Mesodermal cell (in vitro differentiated cells): ENCODE results near the gene SRF.
"Not testable (repeated sequence)": the region's sequence is repeated elsewhere in the genome, so short reads cannot be mapped to it uniquely, and the experiment has no call there.

Experiments used
- H3K27ac ChIP-seq: 2 replicates; pipeline ENCODE4 v1.7.0; 2013; ENCODE audit warnings: mild to moderate bottlenecking, low read depth, low read length, moderate library complexity; ENCODE audit not compliant: severe bottlenecking
- H3K36me3 ChIP-seq: 2 replicates; pipeline ENCODE4 v1.7.1; 2013; ENCODE audit warnings: mild to moderate bottlenecking, low read length, moderate library complexity; ENCODE audit not compliant: control insufficient read depth, insufficient read depth
- H3K4me1 ChIP-seq: one replicate; pipeline ENCODE4 v1.7.1; 2013; ENCODE audit warnings: mild to moderate bottlenecking, low read length; ENCODE audit not compliant: insufficient read depth, control insufficient read depth, poor library complexity, severe bottlenecking
- H3K4me3 ChIP-seq: 2 replicates; pipeline ENCODE4 v1.7.0; 2013; ENCODE audit warnings: low read length, control low read depth, mild to moderate bottlenecking; ENCODE audit not compliant: insufficient read depth, poor library complexity, severe bottlenecking; ENCODE audit errors: extremely low read depth
- H3K9me3 ChIP-seq: 2 replicates; pipeline ENCODE4 v1.7.1; 2013; ENCODE audit warnings: mild to moderate bottlenecking, low read length, moderate library complexity; ENCODE audit not compliant: control insufficient read depth
- WGBS, 2 experiments: methylation state at CpG; one replicate each; pipeline ENCODE4 v1.1.5; 2013; ENCODE audit warnings: missing lambda C conversion rate in 2 of 2; ENCODE audit not compliant: insufficient coverage in 2 of 2; 5-methylcytosine and 5-hydroxymethylcytosine counted together

SRF gene

GRCh38 chr6:43130429-43130828 is 40.6 kb upstream of the SRF start:
- H3K4me3 ChIP-seq = no peak overlapping the region
- no peak overlapping the region for H3K27ac ChIP-seq
- no peaks in the 10 kb centered on the region for H3K9me3 ChIP-seq
- peaks cover 46% of the 10 kb centered on the region for H3K36me3 ChIP-seq
- 100% methylated on average over 4 of the region's 7 CpGs for WGBS, 2 experiments
- peaks cover 8% of the 10 kb centered on the region for H3K4me1 ChIP-seq

- WGBS, 2 experiments = 87 to 100% methylated on average over 4 of the region's 5 CpGs
- H3K9me3 ChIP-seq, H3K4me1 ChIP-seq, H3K27ac ChIP-seq, H3K4me3 ChIP-seq: not testable (repeated sequence)
- peaks cover 48% of the 10 kb centered on the region for H3K36me3 ChIP-seq
Measured at GRCh38 chr6:43131379-43131778, 39.7 kb upstream of the SRF start.

DNA sequence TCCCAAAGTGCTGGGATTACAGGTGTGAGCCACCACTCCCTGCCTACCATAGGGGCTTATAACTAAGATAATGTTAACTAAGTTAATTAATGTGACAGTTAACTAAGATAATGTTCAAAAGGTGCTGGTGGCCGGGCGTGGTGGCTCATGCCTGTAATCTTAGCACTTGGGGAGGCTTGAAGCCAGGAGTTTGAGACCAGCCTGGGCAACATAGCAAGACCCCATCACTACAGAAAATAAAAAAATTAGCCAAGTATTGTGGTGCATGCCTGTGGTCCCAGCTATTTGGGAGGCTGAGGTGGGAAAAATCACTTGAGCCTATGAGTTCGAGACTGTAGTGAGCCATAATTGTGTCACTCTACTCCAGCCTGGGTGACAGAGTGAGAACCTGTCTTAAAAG is 32.8 kb upstream of the SRF start:
- peaks cover 7% of the 10 kb centered on the region for H3K4me1 ChIP-seq
- WGBS, 2 experiments = 94 to 100% methylated on average over 1 to 3 of the region's 3 CpGs
- no peaks in the 10 kb centered on the region for H3K9me3 ChIP-seq
- peaks cover 48% of the 10 kb centered on the region for H3K36me3 ChIP-seq
- no peak overlapping the region for H3K4me3 ChIP-seq
- no peak overlapping the region for H3K27ac ChIP-seq

GRCh38 chr6:43139973-43140372 is 31.1 kb upstream of the SRF start:
- WGBS, 2 experiments = 96 to 97% methylated on average over 9 to 11 of the region's 11 CpGs
- H3K9me3 ChIP-seq, H3K4me3 ChIP-seq, H3K4me1 ChIP-seq, H3K27ac ChIP-seq: not testable (repeated sequence)
- H3K36me3 ChIP-seq = peaks cover 50% of the 10 kb centered on the region

DNA sequence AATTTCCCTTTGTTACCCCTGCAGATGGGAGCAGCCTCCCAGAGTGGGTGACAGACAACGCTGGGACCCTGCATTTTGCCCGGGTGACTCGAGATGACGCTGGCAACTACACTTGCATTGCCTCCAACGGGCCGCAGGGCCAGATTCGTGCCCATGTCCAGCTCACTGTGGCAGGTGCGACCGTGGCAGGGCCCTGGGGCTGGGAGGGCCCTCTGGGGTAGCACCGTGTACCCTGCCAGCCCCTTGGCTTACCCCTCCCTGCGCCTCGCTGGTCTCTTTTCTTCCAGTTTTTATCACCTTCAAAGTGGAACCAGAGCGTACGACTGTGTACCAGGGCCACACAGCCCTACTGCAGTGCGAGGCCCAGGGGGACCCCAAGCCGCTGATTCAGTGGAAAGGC is 29.4 kb upstream of the SRF start:
- Histone ChIP-seq H3K9me3 (no peaks in the 10 kb centered on the region), H3K36me3 (peaks cover 64% of the 10 kb centered on the region), H3K4me3 (no peak overlapping the region), H3K27ac (no peak overlapping the region), H3K4me1 (peaks cover 8% of the 10 kb centered on the region)
- WGBS, 2 experiments = 94% methylated on average over 16 of the region's 16 CpGs

GRCh38 chr6:43142101-43142500 is 29.0 kb upstream of the SRF start:
- Histone ChIP-seq H3K4me3 (no peak overlapping the region), H3K36me3 (peaks cover 66% of the 10 kb centered on the region), H3K27ac (no peak overlapping the region), H3K4me1 (peaks cover 8% of the 10 kb centered on the region), H3K9me3 (no peaks in the 10 kb centered on the region)
- 91 to 95% methylated on average over 6 to 11 of the region's 14 CpGs for WGBS, 2 experiments

DNA sequence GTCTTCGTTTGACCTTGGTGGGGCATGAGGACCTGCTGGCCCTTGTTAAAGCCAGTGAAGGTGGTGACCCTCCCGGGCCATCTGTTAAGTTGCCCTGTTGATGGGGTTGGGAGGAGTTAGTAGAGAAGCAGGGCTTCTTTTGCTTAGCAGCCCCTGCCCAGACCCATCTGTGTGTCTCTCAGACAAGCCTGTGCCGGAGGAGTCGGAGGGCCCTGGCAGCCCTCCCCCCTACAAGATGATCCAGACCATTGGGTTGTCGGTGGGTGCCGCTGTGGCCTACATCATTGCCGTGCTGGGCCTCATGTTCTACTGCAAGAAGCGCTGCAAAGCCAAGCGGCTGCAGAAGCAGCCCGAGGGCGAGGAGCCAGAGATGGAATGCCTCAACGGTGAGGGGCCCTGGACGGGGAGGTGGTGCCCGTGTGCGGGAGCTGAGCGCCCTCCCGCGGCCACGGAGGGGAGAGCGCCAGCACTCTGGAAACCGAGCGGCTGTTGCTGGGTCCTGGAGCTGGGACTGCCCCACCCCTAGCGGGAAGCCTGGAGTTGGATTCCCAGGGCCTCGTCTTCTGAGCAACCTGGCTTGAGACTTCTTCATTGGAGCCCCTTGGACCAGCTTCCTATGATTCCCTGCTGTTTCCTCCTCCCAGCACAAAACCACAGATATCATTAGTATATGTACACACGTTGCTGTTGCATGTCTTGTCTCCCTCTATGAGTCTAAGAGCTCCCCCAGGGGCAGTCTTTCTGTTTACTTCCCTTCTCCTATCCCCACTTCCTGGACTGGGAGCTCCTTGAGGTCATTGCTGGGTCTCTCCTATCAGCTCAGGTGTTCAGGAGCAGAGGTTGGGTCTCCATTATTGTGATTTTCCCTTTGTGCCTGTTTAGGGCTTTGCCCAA is 27.6 kb upstream of the SRF start:
- no peaks in the 10 kb centered on the region for H3K9me3 ChIP-seq
- H3K4me3 ChIP-seq = no peak overlapping the region
- peaks cover 8% of the 10 kb centered on the region for H3K4me1 ChIP-seq
- 17% methylated on average over 20 to 22 of the region's 25 CpGs for WGBS, 2 experiments
- H3K27ac ChIP-seq = peak overlapping the region; percentile 36
- peaks cover 69% of the 10 kb centered on the region for H3K36me3 ChIP-seq

GRCh38 chr6:43144879-43145278 is 26.2 kb upstream of the SRF start:
- WGBS, 2 experiments = 86 to 100% methylated on average over 3 to 5 of the region's 6 CpGs
- H3K4me3 ChIP-seq = no peak overlapping the region
- H3K4me1 ChIP-seq = peaks cover 8% of the 10 kb centered on the region
- no peak overlapping the region for H3K27ac ChIP-seq
- H3K36me3 ChIP-seq = peaks cover 60% of the 10 kb centered on the region
- H3K9me3 ChIP-seq = no peaks in the 10 kb centered on the region

DNA sequence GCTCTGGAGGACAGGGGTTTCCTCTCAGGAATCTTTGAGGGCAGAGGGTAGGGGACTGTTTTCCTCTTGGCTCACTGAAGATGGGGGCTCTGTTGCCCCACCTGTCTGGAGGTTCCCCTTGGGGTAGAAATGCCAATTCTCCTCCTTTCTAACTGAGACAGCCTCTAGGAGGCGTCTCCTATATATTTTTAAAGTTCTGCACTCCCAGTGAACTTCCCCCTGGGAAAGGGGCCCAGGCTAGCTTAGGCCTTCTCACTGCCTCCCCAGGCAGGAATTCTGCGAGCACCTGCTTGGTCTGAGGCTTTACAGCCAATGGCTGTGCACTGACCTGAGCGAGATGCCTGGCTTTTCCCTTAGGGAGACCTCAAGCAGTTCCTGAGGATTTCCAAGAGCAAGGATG is 24.8 kb upstream of the SRF start:
- H3K27ac ChIP-seq = no peak overlapping the region
- H3K9me3 ChIP-seq = no peaks in the 10 kb centered on the region

GRCh38 chr6:43146709-43147688 is 24.1 kb upstream of the SRF start:
- Histone ChIP-seq H3K36me3 (peaks cover 54% of the 10 kb centered on the region), H3K4me1 (peaks cover 8% of the 10 kb centered on the region), H3K4me3 (no peak overlapping the region), H3K9me3 (no peaks in the 10 kb centered on the region), H3K27ac (no peak overlapping the region)
- WGBS, 2 experiments = 95 to 97% methylated on average over 5 to 6 of the region's 8 CpGs

More for the DNA sequence above, 24.8 kb upstream of the SRF start:
- Histone ChIP-seq H3K4me3 (no peak overlapping the region), H3K36me3 (peaks cover 58% of the 10 kb centered on the region), H3K4me1 (peaks cover 8% of the 10 kb centered on the region)
- 89 to 94% methylated on average over 3 of the region's 3 CpGs for WGBS, 2 experiments
